ENCODE results near the gene NISCH.
A peak's percentile ranks its signal among the peaks of the same experiment; 100 is the strongest.

Gene NISCH

GRCh38 chr3:52518723-52519444 is 63.5 kb downstream of the NISCH start:
- H3K23ac ChIP-seq (ENCODE audit: low read length in 2 of 2), result peak overlapping the region in 1 of 2 experiments; percentile 71
- H3K79me1 ChIP-seq (replicated peaks; ENCODE audit: low read length, poor library complexity, severe bottlenecking), result no peaks in the 10 kb centered on the region
- H2BK5ac ChIP-seq (ENCODE audit: low read depth, low read length, poor library complexity, severe bottlenecking), result no peak overlapping the region
- H3K4ac ChIP-seq (ENCODE audit: low read depth in 1 of 2, low read length in 2 of 2), result no peak overlapping the region
- no peak overlapping the region for H4K8ac ChIP-seq (ENCODE audit: low read length)
- peaks cover 3 to 37% of the 10 kb centered on the region in 2 experiments for H3K27me3 ChIP-seq (ENCODE audit: control insufficient read depth in 1 of 2, insufficient read depth in 1 of 2, low read length in 2 of 2)
- H4K91ac ChIP-seq (ENCODE audit: low read length), result no peak overlapping the region
- peak overlapping the region; percentile 7 for H2BK15ac ChIP-seq (ENCODE audit: low read depth, poor library complexity, severe bottlenecking)
- 22% methylated on average over 43 of the region's 50 CpGs for WGBS
- no peak overlapping the region for H2AK5ac ChIP-seq (ENCODE audit: low read length, severe bottlenecking)
- H3K9ac ChIP-seq (ENCODE audit: low read length), result no peak overlapping the region
- H3K27ac ChIP-seq (ENCODE audit: low read length, poor library complexity, severe bottlenecking), result no peak overlapping the region
- H3K4me1 ChIP-seq (ENCODE audit: control insufficient read depth, insufficient read depth, low read depth, low read length), result peaks cover 9% of the 10 kb centered on the region
- H3K14ac ChIP-seq (ENCODE audit: low read length in 2 of 2), result peak overlapping the region in 1 of 2 experiments; percentile 62
- peak; percentile 18 for DNase-seq
- no peak overlapping the region for H2BK12ac ChIP-seq (ENCODE audit: low read length in 2 of 2)
- H3K4me3 ChIP-seq (ENCODE audit: insufficient read depth in 1 of 2, low read depth in 1 of 2, low read length in 2 of 2), result peak overlapping the region in 1 of 2 experiments; percentile 24
- peak overlapping the region in 1 of 2 experiments; percentile 26 for H3K18ac ChIP-seq (ENCODE audit: low read depth in 1 of 2, low read length in 2 of 2)
- H2AFZ ChIP-seq (ENCODE audit: low read depth, low read length), result peak overlapping the region; percentile 67
- H3K36me3 ChIP-seq (ENCODE audit: control insufficient read depth in 1 of 2, insufficient read depth in 2 of 2, low read depth in 1 of 2, low read length in 2 of 2), result peaks cover 5 to 28% of the 10 kb centered on the region in 2 experiments
- no peaks in the 10 kb centered on the region for H3K9me3 ChIP-seq (ENCODE audit: control insufficient read depth, low read length)
- peak overlapping the region; percentile 13 for H3K4me2 ChIP-seq (ENCODE audit: low read length, poor library complexity, severe bottlenecking)
- H2BK120ac ChIP-seq (ENCODE audit: low read depth, low read length), result no peak overlapping the region

- Histone ChIP-seq H2BK12ac (ENCODE audit: low read length in 2 of 2) (no peak overlapping the region), H2BK120ac (ENCODE audit: low read depth, low read length) (no peak overlapping the region), H2BK5ac (ENCODE audit: low read depth, low read length, poor library complexity, severe bottlenecking) (no peak overlapping the region), H4K91ac (ENCODE audit: low read length) (no peak overlapping the region), H3K23ac (ENCODE audit: low read length in 2 of 2) (no peak overlapping the region), H3K18ac (ENCODE audit: low read depth in 1 of 2, low read length in 2 of 2) (no peak overlapping the region), H3K4me1 (ENCODE audit: control insufficient read depth, insufficient read depth, low read depth, low read length) (peaks cover 9% of the 10 kb centered on the region), H2BK15ac (ENCODE audit: low read depth, poor library complexity, severe bottlenecking) (no peak overlapping the region), H3K14ac (ENCODE audit: low read length in 2 of 2) (no peak overlapping the region), H3K4me2 (ENCODE audit: low read length, poor library complexity, severe bottlenecking) (no peak overlapping the region), H3K27me3 (ENCODE audit: control insufficient read depth in 1 of 2, insufficient read depth in 1 of 2, low read length in 2 of 2) (peaks cover 3 to 30% of the 10 kb centered on the region in 2 experiments), H3K36me3 (ENCODE audit: control insufficient read depth in 1 of 2, insufficient read depth in 2 of 2, low read depth in 1 of 2, low read length in 2 of 2) (peaks cover 12 to 35% of the 10 kb centered on the region in 2 experiments), H3K9ac (ENCODE audit: low read length) (no peak overlapping the region), H3K9me3 (ENCODE audit: control insufficient read depth, low read length) (no peaks in the 10 kb centered on the region), H2AK5ac (ENCODE audit: low read length, severe bottlenecking) (no peak overlapping the region), H3K4ac (ENCODE audit: low read depth in 1 of 2, low read length in 2 of 2) (no peak overlapping the region), H3K79me1 (replicated peaks; ENCODE audit: low read length, poor library complexity, severe bottlenecking) (no peaks in the 10 kb centered on the region), H4K8ac (ENCODE audit: low read length) (no peak overlapping the region), H3K27ac (ENCODE audit: low read length, poor library complexity, severe bottlenecking) (no peak overlapping the region), H2AFZ (ENCODE audit: low read depth, low read length) (no peak overlapping the region), H3K4me3 (ENCODE audit: insufficient read depth in 1 of 2, low read depth in 1 of 2, low read length in 2 of 2) (no peak overlapping the region)
- no peak for DNase-seq
- 85% methylated on average over 19 of the region's 22 CpGs for WGBS
These were observed 64.2 kb downstream of the NISCH start for GRCh38 chr3:52519445-52520140.

GRCh38 chr3:52520141-52520667 is 64.8 kb downstream of the NISCH start:
- no peak overlapping the region for H3K4ac ChIP-seq (ENCODE audit: low read depth in 1 of 2, low read length in 2 of 2)
- no peak overlapping the region for H2AFZ ChIP-seq (ENCODE audit: low read depth, low read length)

More at GRCh38 chr3:52520141-52520667, 64.8 kb downstream of the NISCH start:
- Histone ChIP-seq H3K36me3 (ENCODE audit: control insufficient read depth in 1 of 2, insufficient read depth in 2 of 2, low read depth in 1 of 2, low read length in 2 of 2) (peaks cover 15 to 41% of the 10 kb centered on the region in 2 experiments), H2BK5ac (ENCODE audit: low read depth, low read length, poor library complexity, severe bottlenecking) (no peak overlapping the region), H3K27ac (ENCODE audit: low read length, poor library complexity, severe bottlenecking) (no peak overlapping the region), H3K23ac (ENCODE audit: low read length in 2 of 2) (no peak overlapping the region), H4K91ac (ENCODE audit: low read length) (no peak overlapping the region), H2AK5ac (ENCODE audit: low read length, severe bottlenecking) (no peak overlapping the region), H3K18ac (ENCODE audit: low read depth in 1 of 2, low read length in 2 of 2) (no peak overlapping the region), H3K9ac (ENCODE audit: low read length) (no peak overlapping the region), H2BK120ac (ENCODE audit: low read depth, low read length) (no peak overlapping the region), H3K9me3 (ENCODE audit: control insufficient read depth, low read length) (no peaks in the 10 kb centered on the region), H3K4me3 (ENCODE audit: insufficient read depth in 1 of 2, low read depth in 1 of 2, low read length in 2 of 2) (no peak overlapping the region), H4K8ac (ENCODE audit: low read length) (no peak overlapping the region), H3K14ac (ENCODE audit: low read length in 2 of 2) (no peak overlapping the region), H3K4me1 (ENCODE audit: control insufficient read depth, insufficient read depth, low read depth, low read length) (peaks cover 12% of the 10 kb centered on the region), H3K4me2 (ENCODE audit: low read length, poor library complexity, severe bottlenecking) (no peak overlapping the region), H3K27me3 (ENCODE audit: control insufficient read depth in 1 of 2, insufficient read depth in 1 of 2, low read length in 2 of 2) (peaks cover 3 to 24% of the 10 kb centered on the region in 2 experiments), H3K79me1 (replicated peaks; ENCODE audit: low read length, poor library complexity, severe bottlenecking) (no peaks in the 10 kb centered on the region), H2BK12ac (ENCODE audit: low read length in 2 of 2) (no peak overlapping the region), H2BK15ac (ENCODE audit: low read depth, poor library complexity, severe bottlenecking) (no peak overlapping the region)
- 95% methylated on average over 11 of the region's 14 CpGs for WGBS
- no peak for DNase-seq

All from mesenchymal stem cell (in vitro differentiated cells and primary cell).